ENCODE results near the gene UBASH3B.

DNA sequence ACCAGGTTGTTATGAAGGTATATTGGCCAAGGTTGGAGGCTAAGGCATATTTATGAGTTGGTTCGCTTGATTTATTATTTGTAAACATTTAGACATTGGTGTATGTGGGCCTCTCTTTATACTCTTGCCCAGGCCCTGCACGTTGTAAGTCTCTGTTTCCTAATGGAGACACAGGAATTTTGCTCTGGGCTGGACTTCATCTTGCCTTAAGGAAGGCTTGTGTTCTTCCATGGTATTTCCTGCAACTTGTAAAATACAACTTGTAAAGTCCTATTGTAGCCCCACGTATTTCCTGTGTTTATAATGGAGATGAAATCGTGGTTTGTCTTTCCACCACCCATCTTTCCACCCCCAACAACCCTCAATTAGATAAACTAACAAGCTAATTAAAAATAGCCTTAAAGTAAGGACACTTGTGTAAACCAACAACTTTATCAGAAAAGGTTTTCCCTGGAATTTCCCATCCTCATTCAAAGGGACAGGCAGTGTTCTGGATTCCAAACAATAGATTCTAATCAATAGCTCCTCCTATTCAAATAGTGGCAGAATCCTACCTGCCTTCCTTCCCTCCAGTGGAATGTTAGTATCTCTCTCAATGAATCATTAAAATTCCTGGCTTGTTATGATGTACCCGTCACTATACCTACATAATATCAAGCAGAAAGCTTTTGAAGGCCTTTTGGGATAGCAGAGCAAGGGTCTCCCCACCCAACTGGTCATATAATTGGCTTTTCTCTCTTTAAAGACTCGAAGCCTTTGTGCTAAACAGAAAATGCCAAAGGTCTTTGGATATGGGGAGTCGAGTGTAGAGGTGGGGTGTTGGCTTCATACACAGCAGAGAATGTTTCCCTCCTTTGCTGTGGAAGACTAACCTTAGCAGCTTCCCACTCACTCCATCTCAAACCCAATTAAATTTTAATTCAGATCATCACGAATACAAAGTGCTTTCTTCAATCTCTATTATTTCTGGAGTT lies 77.1 kb downstream of the UBASH3B start:
- TF ChIP-seq, protein P1, sequence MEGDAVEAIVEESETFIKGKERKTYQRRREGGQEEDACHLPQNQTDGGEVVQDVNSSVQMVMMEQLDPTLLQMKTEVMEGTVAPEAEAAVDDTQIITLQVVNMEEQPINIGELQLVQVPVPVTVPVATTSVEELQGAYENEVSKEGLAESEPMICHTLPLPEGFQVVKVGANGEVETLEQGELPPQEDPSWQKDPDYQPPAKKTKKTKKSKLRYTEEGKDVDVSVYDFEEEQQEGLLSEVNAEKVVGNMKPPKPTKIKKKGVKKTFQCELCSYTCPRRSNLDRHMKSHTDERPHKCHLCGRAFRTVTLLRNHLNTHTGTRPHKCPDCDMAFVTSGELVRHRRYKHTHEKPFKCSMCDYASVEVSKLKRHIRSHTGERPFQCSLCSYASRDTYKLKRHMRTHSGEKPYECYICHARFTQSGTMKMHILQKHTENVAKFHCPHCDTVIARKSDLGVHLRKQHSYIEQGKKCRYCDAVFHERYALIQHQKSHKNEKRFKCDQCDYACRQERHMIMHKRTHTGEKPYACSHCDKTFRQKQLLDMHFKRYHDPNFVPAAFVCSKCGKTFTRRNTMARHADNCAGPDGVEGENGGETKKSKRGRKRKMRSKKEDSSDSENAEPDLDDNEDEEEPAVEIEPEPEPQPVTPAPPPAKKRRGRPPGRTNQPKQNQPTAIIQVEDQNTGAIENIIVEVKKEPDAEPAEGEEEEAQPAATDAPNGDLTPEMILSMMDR (IDR thresholded peaks at IDR 0.05): no peak
- TF ChIP-seq POLR2A (IDR thresholded peaks at IDR 0.05): no peak
- no peak for TF ChIP-seq EP300 (IDR thresholded peaks at IDR 0.05)
